22Rv1 (cell line): ENCODE measurements around the gene MTRFR.

Experiments used
- CTCF ChIP-seq: fragments of 450-650 bp; IDR thresholded peaks from 2 replicates; pipeline ENCODE4 v1.5.1; 2017; ENCODE audit warnings: mild to moderate bottlenecking
- ZFX ChIP-seq: fragments of 450-650 bp; IDR thresholded peaks from 2 replicates; pipeline ENCODE4 v1.6.1; 2017; ENCODE audit warnings: antibody characterized with exemption, borderline replicate concordance

DNA sequence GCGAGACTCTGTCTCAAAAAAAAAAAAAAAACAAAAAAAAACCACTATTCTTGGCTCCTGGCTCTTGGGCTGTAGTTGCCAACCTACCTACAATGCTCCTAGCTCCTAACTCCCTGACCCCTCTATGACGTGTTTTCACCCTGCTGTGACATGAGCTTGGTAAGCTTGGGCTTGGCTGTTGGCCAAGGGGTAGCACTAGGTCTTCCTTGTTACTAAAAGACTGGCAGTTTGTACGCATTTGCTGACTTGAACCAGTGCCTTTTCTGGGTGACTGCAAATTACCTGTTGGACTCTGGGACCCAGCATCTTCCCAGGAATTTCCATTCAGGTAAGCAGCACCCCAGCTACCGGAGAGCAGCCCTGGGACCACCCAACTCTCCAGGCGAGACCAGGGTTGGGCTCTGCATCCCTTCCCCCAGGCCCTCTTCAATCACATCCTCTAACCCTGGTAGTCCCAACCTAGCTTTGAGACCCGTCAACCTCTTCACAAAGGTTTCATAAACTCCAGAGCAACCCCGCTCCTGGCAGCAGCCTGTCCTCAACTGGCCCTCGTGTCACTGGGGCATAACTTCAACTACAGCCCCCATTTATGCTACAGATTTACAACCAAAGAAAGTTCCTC, 30.1 kb downstream of the MTRFR start:
- TF ChIP-seq CTCF = no peak
- no peak for TF ChIP-seq ZFX
